ENCODE results near the gene BCL2. TPM values are rescaled to one million over a fixed set of nuclear protein-coding genes. Genes with fewer than 3 reads are reported as not detected.

BCL2 gene
- total RNA-seq, 1 donor from 2014 or later, result 18.7 TPM

DNA sequence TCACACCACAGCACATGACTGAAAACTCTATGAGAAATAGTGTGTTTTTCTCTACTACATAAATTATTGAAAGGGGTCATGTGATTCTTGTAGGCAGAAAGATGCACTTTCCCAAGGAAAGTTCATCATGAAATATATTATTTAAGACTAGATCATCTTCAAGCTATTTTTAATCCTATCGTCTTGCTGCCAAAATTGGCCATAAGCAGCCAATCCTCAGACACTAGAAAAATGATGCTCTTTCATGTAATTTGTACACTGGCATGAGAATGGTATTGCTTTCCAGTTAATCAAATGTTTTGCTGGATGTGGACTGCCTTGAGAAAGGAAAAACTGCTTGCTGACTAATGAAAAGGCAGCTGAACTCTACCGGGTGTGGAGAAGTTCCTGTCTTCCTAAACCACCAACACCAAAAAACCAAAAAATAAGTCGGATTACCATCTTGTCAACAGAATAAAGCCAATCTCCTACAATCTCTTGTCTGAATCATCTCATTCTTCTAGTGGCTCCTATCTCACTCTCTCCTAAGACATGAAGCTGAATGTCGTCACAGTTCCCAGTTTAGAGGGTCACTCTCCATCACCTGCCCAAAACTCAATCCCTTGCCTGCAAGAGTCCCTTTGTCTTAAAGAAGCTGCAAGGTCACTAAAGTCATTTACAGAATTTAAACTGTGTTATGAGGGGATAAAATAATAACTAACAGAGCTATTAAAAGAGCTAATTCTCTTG is 5.3 kb downstream of the BCL2 start:
- intact Hi-C loops (cut with DNase I), result loop anchor here (10.0 kb wide), 1 partner anchor 49 kb away; no protein-coding TSS in a partner anchor
- no peak for DNase-seq (ENCODE audit: extremely low spot score in 2 of 2)
- Histone ChIP-seq H3K4me3 (no peak overlapping the region), H3K27me3 (no peaks in the 10 kb centered on the region), H3K36me3 (no peaks in the 10 kb centered on the region), H3K27ac (peak overlapping the region; percentile 93), H3K9me3 (no peaks in the 10 kb centered on the region), H3K4me1 (peaks cover 62% of the 10 kb centered on the region)
- TF ChIP-seq POLR2A (IDR thresholded peaks at IDR 0.05) (no peak), POLR2AphosphoS5 (IDR thresholded peaks at IDR 0.05; ENCODE audit: insufficient read depth in 1 of 2, low read depth in 1 of 2) (no peak)
- TF ChIP-seq, protein P1, sequence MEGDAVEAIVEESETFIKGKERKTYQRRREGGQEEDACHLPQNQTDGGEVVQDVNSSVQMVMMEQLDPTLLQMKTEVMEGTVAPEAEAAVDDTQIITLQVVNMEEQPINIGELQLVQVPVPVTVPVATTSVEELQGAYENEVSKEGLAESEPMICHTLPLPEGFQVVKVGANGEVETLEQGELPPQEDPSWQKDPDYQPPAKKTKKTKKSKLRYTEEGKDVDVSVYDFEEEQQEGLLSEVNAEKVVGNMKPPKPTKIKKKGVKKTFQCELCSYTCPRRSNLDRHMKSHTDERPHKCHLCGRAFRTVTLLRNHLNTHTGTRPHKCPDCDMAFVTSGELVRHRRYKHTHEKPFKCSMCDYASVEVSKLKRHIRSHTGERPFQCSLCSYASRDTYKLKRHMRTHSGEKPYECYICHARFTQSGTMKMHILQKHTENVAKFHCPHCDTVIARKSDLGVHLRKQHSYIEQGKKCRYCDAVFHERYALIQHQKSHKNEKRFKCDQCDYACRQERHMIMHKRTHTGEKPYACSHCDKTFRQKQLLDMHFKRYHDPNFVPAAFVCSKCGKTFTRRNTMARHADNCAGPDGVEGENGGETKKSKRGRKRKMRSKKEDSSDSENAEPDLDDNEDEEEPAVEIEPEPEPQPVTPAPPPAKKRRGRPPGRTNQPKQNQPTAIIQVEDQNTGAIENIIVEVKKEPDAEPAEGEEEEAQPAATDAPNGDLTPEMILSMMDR (IDR thresholded peaks at IDR 0.05), result no peak

DNA sequence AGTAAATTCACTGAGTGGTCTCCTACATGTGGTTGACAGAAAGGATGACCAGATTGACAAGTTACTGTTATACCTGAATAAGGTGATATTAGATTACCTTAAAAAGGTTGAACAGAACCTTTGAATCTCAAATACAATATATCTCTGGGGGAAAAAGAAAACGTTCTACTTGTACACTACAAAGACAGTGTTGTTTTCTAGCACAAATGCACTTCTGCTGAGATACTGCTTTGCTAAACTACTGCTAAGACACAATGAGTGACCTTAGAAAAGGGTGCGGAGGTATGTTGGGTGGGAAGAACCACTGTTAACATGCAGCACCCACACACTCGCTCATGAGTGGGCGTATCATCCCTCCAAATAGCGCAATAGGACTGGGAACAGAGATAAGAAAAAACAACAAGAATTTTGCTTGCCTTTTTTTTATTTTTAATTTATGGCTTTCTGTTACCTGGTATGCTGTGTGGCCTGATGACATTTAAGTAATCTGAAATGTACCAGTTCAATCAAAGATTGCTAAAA is 6.1 kb downstream of the BCL2 start:
- Histone ChIP-seq H3K9me3 (no peaks in the 10 kb centered on the region), H3K36me3 (no peaks in the 10 kb centered on the region), H3K27ac (peak overlapping the region; percentile 93), H3K27me3 (no peaks in the 10 kb centered on the region), H3K4me3 (no peak overlapping the region), H3K4me1 (peaks cover 62% of the 10 kb centered on the region)
- DNase-seq (ENCODE audit: extremely low spot score in 2 of 2), result no peak
- no peak for TF ChIP-seq POLR2A (IDR thresholded peaks at IDR 0.05)
- TF ChIP-seq, protein P1 (IDR thresholded peaks at IDR 0.05), result no peak
- TF ChIP-seq POLR2AphosphoS5 (IDR thresholded peaks at IDR 0.05; ENCODE audit: insufficient read depth in 1 of 2, low read depth in 1 of 2), result no peak
- intact Hi-C loops (cut with DNase I), result loop anchor here (10.0 kb wide), 1 partner anchor 49 kb away; no protein-coding TSS in a partner anchor

DNA sequence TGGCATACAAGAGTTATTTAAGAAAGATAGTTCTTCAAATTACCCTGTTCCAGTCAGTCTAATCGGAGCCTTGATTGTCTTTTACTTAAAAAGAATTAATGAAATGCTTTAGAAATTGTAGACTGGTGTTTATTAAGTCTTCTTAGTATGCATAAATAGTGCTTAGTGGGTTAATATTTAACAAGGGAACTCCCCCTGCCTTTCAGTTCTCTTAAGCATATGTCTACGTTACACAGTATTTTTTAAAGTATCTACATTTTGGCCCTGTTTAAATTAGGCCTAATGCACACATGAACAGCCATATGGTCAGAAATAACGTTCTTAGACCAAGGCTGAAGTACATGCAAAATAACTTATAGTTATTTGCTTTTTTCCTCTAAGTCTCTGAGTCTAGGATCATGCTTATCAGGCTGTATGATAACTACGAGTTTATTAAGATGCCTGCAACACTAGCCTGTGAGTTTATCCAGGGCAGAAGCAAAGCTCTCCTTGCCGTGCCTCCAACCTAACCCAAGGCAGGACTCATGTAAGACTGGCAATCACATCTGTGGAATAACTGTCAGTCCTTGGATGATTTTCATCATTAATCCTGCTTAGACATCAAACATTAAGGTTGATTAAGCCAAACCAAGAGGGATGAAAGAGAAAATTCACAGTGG is 6.7 kb downstream of the BCL2 start:
- DNase-seq (ENCODE audit: extremely low spot score in 2 of 2), result no peak
- Histone ChIP-seq H3K27ac (peak overlapping the region; percentile 18), H3K9me3 (no peaks in the 10 kb centered on the region), H3K36me3 (no peaks in the 10 kb centered on the region), H3K4me3 (no peak overlapping the region), H3K27me3 (no peaks in the 10 kb centered on the region), H3K4me1 (peaks cover 62% of the 10 kb centered on the region)
- intact Hi-C loops (cut with DNase I), result loop anchor here (10.0 kb wide), 1 partner anchor 48 kb away; no protein-coding TSS in a partner anchor
- TF ChIP-seq, protein P1 (IDR thresholded peaks at IDR 0.05), result no peak
- no peak for TF ChIP-seq POLR2A (IDR thresholded peaks at IDR 0.05)
- no peak for TF ChIP-seq POLR2AphosphoS5 (IDR thresholded peaks at IDR 0.05; ENCODE audit: insufficient read depth in 1 of 2, low read depth in 1 of 2)

DNA sequence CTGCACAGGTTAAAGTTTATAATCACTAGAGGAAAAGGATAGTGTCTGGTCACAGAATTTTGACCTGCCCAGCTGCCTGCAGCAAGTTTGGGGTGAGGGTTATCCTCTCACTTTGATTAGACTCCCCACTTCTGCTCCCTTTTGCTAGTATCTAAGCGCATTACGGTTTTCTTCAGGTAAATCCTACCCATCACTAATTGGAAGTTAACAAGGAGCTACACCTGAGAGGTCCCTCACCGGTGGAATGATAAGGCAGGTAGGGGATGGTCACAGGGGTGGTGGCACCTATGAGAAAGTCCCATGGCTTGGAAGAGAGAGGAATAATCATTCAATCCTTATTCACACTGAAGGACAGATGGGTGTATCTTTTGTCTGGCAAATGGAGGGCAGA is 7.6 kb downstream of the BCL2 start:
- H3K27ac ChIP-seq, result peak overlapping the region; percentile 6
- TF ChIP-seq, protein P1 (IDR thresholded peaks at IDR 0.05), result no peak
- no peak for TF ChIP-seq POLR2A (IDR thresholded peaks at IDR 0.05)
- no peak for TF ChIP-seq POLR2AphosphoS5 (IDR thresholded peaks at IDR 0.05; ENCODE audit: insufficient read depth in 1 of 2, low read depth in 1 of 2)
- intact Hi-C loops (cut with DNase I), result loop anchor here (10.0 kb wide), 1 partner anchor 47 kb away; no protein-coding TSS in a partner anchor

More for the DNA sequence above, 7.6 kb downstream of the BCL2 start:
- peaks cover 57% of the 10 kb centered on the region for H3K4me1 ChIP-seq
- no peak overlapping the region for H3K4me3 ChIP-seq
- DNase-seq (ENCODE audit: extremely low spot score in 2 of 2), result no peak
- H3K36me3 ChIP-seq, result no peaks in the 10 kb centered on the region
- H3K9me3 ChIP-seq, result no peaks in the 10 kb centered on the region
- H3K27me3 ChIP-seq, result no peaks in the 10 kb centered on the region
